Karpas-422 (cell line): ENCODE results near the gene ZNF599. TPM values are rescaled to one million over a fixed set of nuclear protein-coding genes. Genes with fewer than 3 reads are reported as not detected.
A peak's percentile ranks its signal among the peaks of the same experiment; 100 is the strongest.
"Not testable (repeated sequence)": the region's sequence is repeated elsewhere in the genome, so short reads cannot be mapped to it uniquely, and the experiment has no call there.

ENCODE experiments used
- DNase-seq: peaks from one replicate; pipeline ENCODE4 v3.0.0-alpha.2; 2015
- H2AFZ ChIP-seq: fragments of 200-600 bp; sonication (generic); 2 replicates; pipeline ENCODE4 v1.6.1; 2014; ENCODE audit warnings: antibody characterized with exemption, low read length, mixed read lengths
- H3K27ac ChIP-seq: fragments of 200-600 bp; sonication (generic); 2 replicates; pipeline ENCODE4 v1.5.1; 2014; ENCODE audit warnings: mild to moderate bottlenecking, low read length, moderate library complexity
- H3K27me3 ChIP-seq: fragments of 200-600 bp; sonication (generic); 2 replicates; pipeline ENCODE4 v1.6.1; 2014; ENCODE audit warnings: low read length, mixed read lengths
- H3K36me3 ChIP-seq: fragments of 200-600 bp; sonication (generic); 2 replicates; pipeline ENCODE4 v1.6.1; 2014; ENCODE audit warnings: low read length, mixed read lengths; ENCODE audit not compliant: insufficient read depth
- H3K4me1 ChIP-seq: fragments of 200-600 bp; sonication (generic); 2 replicates; pipeline ENCODE4 v1.6.1; 2014; ENCODE audit warnings: mild to moderate bottlenecking, low read length, mixed read lengths
- H3K4me2 ChIP-seq: fragments of 200-600 bp; sonication (generic); 2 replicates; pipeline ENCODE4 v1.6.1; 2014; ENCODE audit warnings: low read length, low read depth, mild to moderate bottlenecking; ENCODE audit not compliant: poor library complexity, severe bottlenecking
- H3K4me3 ChIP-seq: fragments of 200-600 bp; sonication (generic); 2 replicates; pipeline ENCODE4 v1.5.1; 2014; ENCODE audit warnings: mild to moderate bottlenecking, antibody characterized with exemption, low read length, mixed read lengths
- H3K79me2 ChIP-seq: fragments of 200-600 bp; sonication (generic); 2 replicates; pipeline ENCODE4 v1.6.1; 2014; ENCODE audit warnings: mild to moderate bottlenecking, low read length, mixed read lengths
- H3K9ac ChIP-seq: fragments of 200-600 bp; sonication (generic); 2 replicates; pipeline ENCODE4 v1.6.0; 2014; ENCODE audit warnings: low read length
- H3K9me2 ChIP-seq: fragments of 200-600 bp; sonication (generic), shearing (Covaris generic); replicated peaks from 2 replicates; pipeline ENCODE4 v1.6.0; 2014; ENCODE audit warnings: mild to moderate bottlenecking, low read length, moderate library complexity; ENCODE audit not compliant: insufficient read depth
- H3K9me3 ChIP-seq: fragments of 300-700, 200-600 bp; sonication (generic); 2 replicates; pipeline ENCODE4 v1.6.1; 2014; ENCODE audit warnings: low read length, mixed read lengths
- H4K20me1 ChIP-seq: fragments of 200-600 bp; sonication (generic); 2 replicates; pipeline ENCODE4 v1.6.1; 2014; ENCODE audit warnings: mild to moderate bottlenecking, antibody characterized with exemption, low read length, low read depth; ENCODE audit not compliant: insufficient read depth
- total RNA-seq: library from RNA; depleted of rRNA; stranded (reverse); fragments of >200 nt; shearing (Covaris generic); gene quantifications from 2 replicates; pipeline ENCODE4 v1.2.3, GENCODE V29; 2014; ENCODE audit warnings: low replicate concordance; rRNA removed

Gene ZNF599
- total RNA-seq: 4.1 and 8.3 TPM in 2 replicates

DNA sequence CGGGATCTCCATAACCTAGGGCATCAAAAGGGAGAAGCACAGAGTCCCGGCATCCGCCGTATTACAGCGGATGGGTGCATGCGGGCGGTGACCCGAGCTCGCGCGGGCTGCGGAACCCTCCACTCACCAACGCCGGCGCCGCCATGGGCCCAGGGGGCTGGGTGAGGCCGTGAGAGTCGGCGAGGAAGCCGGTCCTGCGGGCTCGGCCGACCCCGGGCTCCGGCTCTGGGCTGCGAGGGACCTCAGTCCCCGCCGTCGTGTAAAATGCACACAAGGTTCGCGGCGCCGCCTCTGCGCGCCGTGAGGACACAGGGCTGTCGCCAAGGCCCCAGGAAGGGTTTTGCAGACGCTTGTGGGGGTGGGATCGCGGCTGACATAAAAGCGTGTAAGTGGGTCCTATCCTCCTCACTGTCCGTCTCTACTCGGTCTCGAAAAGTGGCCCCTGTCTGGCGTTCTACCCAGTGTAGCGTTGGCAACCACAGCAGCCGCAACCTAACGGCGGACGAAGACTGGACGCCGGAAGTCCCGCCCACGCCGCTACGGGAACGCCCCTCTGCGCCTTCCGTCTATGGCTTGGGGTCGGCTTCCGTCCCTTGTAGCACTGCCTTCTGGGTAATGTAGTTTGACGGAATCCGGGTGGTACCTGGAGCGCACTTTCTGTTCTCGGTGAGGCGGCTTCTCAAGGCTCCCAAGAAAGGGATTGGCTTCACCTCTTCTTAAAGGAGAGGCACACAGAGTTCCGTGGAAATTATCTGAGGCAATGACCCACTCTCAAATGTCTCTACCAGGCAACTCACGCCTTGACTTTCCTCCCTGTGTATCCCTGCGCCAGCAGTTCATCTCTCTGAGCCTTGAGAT is at the start of gene ZNF599:
ZNF599 (minus strand) TSS at position 519 of the 858 bp plus-strand sequence; CDS start at position 145, 374 bp downstream.
- Histone ChIP-seq H3K9ac (peak within 1 kb of the TSS; percentile 74), H3K4me1 (peaks cover 9% of the 10 kb centered on the region), H4K20me1 (no peaks in the 10 kb centered on the region), H3K79me2 (no peaks in the 10 kb centered on the region), H3K4me3 (peak within 1 kb of the TSS; percentile 73), H3K36me3 (no peaks in the 10 kb centered on the region; the same call in 1 of the 2 replicates), H3K9me2 (no peaks in the 10 kb centered on the region), H3K9me3 (peaks cover 15% of the 10 kb centered on the region; the same call in 1 of the 2 replicates), H3K27me3 (no peaks in the 10 kb centered on the region), H3K27ac (no peak within 1 kb of the TSS), H2AFZ (peak within 1 kb of the TSS; percentile 91), H3K4me2 (peak within 1 kb of the TSS; percentile 74)
- peak; percentile 95 for DNase-seq

DNA sequence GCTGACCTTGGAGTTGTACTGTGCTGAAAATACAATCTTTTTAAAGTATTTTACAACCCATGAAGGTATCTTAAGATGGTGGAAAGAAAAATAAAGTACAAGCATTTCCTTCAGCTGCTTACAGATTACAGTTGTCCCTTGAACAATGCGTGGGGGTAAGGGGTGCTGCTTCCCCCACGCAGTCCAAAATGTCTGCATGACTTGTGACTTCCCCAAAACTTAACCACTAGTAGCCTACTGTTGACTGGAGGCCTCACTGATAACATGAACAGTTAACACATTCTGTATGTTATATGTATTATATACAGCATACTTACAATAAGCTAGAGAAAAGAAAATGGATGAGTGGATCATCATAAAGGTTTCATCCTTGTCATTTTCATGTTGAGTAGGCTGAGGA is 45.3 kb upstream of the ZNF599 start:
- no peak overlapping the region for H2AFZ ChIP-seq
- H3K79me2 ChIP-seq: no peaks in the 10 kb centered on the region
- H3K4me1 ChIP-seq: no peaks in the 10 kb centered on the region
- H3K9ac ChIP-seq: no peak overlapping the region
- DNase-seq: no peak
- no peaks in the 10 kb centered on the region for H3K9me3 ChIP-seq
- H3K4me2 ChIP-seq: no peak overlapping the region
- no peaks in the 10 kb centered on the region for H3K36me3 ChIP-seq
- no peak overlapping the region for H3K4me3 ChIP-seq
- H4K20me1 ChIP-seq: no peaks in the 10 kb centered on the region
- H3K27me3 ChIP-seq: no peaks in the 10 kb centered on the region
- no peak overlapping the region for H3K27ac ChIP-seq
- H3K9me2 ChIP-seq: 0 out of 2 replicates have a peak, but pooled peaks cover 3% of the 10 kb centered on the region

DNA sequence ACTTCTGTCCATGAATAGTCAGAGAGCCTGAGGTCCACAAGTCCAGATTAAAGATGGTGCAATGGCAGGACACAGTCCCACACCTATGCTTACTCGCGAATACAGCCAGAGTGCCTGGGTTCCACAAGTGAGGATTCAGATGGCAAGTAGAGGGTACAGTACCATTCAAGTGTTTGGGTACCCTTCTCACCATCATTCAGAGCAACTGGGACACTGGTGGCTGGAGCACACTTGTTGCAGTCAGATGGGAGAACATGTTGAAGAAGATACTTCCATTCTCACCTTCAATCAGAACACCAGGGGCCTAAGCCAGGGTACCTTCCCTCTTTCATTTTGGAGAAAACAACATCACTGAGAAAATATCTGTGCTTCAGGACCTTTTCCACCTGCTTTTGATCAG is 43.7 kb upstream of the ZNF599 start:
- Histone ChIP-seq H3K79me2 (no peaks in the 10 kb centered on the region), H3K27ac (no peak overlapping the region), H3K4me3 (no peak overlapping the region), H3K9me2 (0 out of 2 replicates have a peak, but pooled peaks cover 3% of the 10 kb centered on the region), H3K36me3 (no peaks in the 10 kb centered on the region), H3K4me2 (no peak overlapping the region), H3K9ac (no peak overlapping the region), H3K27me3 (no peaks in the 10 kb centered on the region), H3K9me3 (no peaks in the 10 kb centered on the region), H4K20me1 (no peaks in the 10 kb centered on the region), H3K4me1 (no peaks in the 10 kb centered on the region), H2AFZ (no peak overlapping the region)
- DNase-seq: no peak

DNA sequence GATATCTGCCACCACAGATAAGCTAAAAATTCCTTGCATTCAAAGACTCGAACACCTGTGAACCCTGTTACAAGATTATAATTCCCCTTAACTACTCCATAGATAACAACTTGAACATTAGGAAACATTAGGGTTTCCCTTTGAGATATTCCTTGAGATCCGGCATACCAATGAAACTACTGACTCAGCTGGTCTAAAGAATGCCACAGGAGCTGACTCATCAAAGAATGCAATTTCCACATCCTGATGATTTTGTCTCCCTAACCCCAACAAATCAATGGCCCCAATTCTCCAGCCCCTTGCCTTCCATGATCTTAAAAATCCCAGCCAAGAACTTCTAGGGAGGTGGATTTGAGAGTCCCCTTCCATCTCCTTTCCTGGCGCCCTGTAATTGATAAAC is 35.6 kb upstream of the ZNF599 start:
- no peaks in the 10 kb centered on the region for H3K36me3 ChIP-seq
- no peaks in the 10 kb centered on the region for H3K9me3 ChIP-seq
- H3K27me3 ChIP-seq: no peaks in the 10 kb centered on the region
- no peak overlapping the region for H3K27ac ChIP-seq
- H3K79me2 ChIP-seq: no peaks in the 10 kb centered on the region
- no peaks in the 10 kb centered on the region for H3K4me1 ChIP-seq
- no peaks in the 10 kb centered on the region for H4K20me1 ChIP-seq
- H3K9me2 ChIP-seq: no peaks in the 10 kb centered on the region
- H2AFZ ChIP-seq: no peak overlapping the region
- no peak overlapping the region for H3K9ac ChIP-seq
- no peak for DNase-seq
- H3K4me2 ChIP-seq: no peak overlapping the region
- no peak overlapping the region for H3K4me3 ChIP-seq

DNA sequence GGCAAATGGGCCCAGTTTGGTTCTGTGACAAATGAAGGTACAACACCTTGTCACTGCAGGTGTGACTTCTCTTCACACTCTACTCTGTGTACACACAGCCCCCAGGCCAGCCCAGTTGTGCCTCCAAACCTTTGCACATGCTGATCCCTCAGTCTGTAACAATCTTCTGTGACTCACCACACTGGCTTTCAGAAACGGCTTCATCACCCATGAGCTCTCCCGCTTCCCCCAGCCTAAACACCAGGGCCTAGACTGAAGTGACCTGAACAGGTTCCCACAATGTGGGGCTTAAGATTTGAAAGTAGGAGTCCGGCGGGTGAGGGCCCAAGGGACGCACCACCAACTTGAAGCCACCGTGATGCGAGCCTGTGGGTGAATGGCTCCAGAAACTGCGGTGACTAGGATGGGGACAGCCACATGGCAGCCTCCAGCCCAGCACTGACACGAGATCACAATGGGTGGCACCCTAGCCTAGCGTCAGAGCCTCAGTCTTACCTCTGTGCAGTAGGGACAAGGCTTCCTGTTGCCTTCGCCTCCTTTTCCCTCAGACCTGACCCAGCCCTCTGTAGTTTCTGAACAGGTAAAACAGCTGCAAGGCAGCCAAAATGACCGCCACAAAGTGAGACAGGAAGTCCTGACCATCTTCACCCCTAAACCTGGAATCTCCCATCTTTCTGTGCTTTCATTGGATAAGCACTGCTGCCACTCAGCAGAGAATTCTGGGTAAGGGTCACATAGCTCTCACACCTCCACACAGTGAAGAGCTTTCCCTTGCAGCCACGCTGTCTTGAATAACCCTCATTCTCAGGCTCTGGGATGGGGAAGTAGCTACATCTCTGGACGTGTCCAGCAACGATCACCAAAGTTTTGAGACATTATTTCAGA is 34.2 kb upstream of the ZNF599 start:
- Histone ChIP-seq H3K9me2 (no peaks in the 10 kb centered on the region), H4K20me1 (no peaks in the 10 kb centered on the region), H3K79me2 (no peaks in the 10 kb centered on the region), H3K27ac (no peak overlapping the region), H3K9me3 (no peaks in the 10 kb centered on the region), H2AFZ (no peak overlapping the region), H3K9ac (no peak overlapping the region), H3K4me3 (no peak overlapping the region), H3K36me3 (no peaks in the 10 kb centered on the region), H3K4me2 (no peak overlapping the region), H3K27me3 (no peaks in the 10 kb centered on the region), H3K4me1 (no peaks in the 10 kb centered on the region)
- DNase-seq: no peak

DNA sequence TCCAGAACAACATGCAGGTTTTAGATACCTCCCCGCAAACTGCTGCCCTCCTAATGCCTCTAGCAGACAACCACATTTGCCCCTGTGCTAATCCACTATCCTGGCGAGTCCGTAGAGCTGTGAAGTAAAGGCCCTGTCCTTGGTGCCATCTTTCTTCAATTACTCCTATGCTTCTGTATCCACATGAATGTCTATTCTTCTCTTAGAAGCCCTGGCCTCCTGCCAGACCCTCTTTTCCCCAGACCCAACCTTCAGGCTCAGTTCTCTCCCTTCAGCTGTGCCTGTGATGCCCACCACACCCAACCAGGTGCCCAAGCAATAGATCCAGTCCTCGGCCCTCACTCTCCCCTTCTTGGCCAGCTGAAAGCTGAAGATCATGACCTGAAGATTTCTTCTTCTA is 31.1 kb upstream of the ZNF599 start:
- no peaks in the 10 kb centered on the region for H3K79me2 ChIP-seq
- no peak overlapping the region for H2AFZ ChIP-seq
- no peak overlapping the region for H3K4me2 ChIP-seq
- H3K27ac ChIP-seq: no peak overlapping the region
- H3K9me3 ChIP-seq: no peaks in the 10 kb centered on the region
- no peaks in the 10 kb centered on the region for H3K4me1 ChIP-seq
- H3K36me3 ChIP-seq: no peaks in the 10 kb centered on the region
- H3K9ac ChIP-seq: no peak overlapping the region
- no peak overlapping the region for H3K4me3 ChIP-seq
- H4K20me1 ChIP-seq: no peaks in the 10 kb centered on the region
- DNase-seq: no peak
- H3K9me2 ChIP-seq: no peaks in the 10 kb centered on the region
- no peaks in the 10 kb centered on the region for H3K27me3 ChIP-seq

DNA sequence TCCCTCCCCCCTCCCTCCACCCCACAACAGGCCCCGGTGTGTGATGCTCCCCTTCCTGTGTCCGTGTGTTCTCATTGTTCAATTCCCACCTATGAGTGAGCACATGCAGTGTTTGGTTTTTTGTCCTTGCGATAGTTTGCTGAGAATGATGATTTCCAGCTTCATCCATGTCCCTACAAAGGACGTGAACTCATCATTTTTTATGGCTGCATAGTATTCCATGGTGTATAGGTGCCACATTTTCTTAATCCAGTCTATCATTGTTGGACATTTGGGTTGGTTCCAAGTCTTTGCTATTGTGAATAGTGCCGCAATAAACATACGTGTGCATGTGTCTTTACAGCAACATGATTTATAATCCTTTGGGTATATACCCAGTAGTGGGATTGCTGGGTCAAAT is 23.9 kb upstream of the ZNF599 start:
- not testable (repeated sequence) for H3K4me2 ChIP-seq, H3K36me3 ChIP-seq, H4K20me1 ChIP-seq, H3K4me1 ChIP-seq, H3K9ac ChIP-seq, H3K27me3 ChIP-seq, DNase-seq, H3K27ac ChIP-seq, H2AFZ ChIP-seq, H3K79me2 ChIP-seq, H3K9me3 ChIP-seq, H3K4me3 ChIP-seq, H3K9me2 ChIP-seq
